Breast epithelium (tissue), 3 donors: ENCODE results near the gene ARSJ.

Source experiments
- POLR2A ChIP-seq: fragments of 450-650 bp; IDR thresholded peaks from one replicate; pipeline ENCODE4 v1.6.1; 2016; ENCODE audit warnings: antibody characterized with exemption, mild to moderate bottlenecking, moderate library complexity
- TF ChIP-seq, protein P1 (sequence below), 3 donors: fragments of 450-650 bp; IDR thresholded peaks; one replicate each; pipeline ENCODE4 v1.5.1; 2016 to 2017; ENCODE audit warnings: antibody characterized with exemption in 3 of 3, mild to moderate bottlenecking in 3 of 3, moderate library complexity in 3 of 3

DNA sequence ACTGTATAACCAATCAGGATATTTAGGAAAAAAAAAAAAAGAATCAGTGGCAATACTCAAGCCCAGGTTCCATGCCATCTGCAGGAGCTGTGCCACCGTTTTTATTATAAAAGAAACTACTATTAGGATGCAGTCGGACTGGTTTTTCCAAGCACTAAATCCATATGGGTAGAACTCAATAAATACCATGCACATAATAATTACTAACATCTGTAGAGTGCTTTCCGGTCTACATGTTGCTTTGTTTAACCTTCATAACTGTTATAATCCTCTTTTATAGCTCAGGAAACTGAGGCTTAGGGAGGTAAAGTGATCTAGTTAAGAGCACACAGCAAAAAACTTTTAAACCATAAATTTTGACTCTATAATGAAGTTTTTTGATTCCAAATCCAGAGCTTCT, 24.0 kb downstream of the ARSJ start:
- TF ChIP-seq POLR2A = no peak
- TF ChIP-seq, protein P1, sequence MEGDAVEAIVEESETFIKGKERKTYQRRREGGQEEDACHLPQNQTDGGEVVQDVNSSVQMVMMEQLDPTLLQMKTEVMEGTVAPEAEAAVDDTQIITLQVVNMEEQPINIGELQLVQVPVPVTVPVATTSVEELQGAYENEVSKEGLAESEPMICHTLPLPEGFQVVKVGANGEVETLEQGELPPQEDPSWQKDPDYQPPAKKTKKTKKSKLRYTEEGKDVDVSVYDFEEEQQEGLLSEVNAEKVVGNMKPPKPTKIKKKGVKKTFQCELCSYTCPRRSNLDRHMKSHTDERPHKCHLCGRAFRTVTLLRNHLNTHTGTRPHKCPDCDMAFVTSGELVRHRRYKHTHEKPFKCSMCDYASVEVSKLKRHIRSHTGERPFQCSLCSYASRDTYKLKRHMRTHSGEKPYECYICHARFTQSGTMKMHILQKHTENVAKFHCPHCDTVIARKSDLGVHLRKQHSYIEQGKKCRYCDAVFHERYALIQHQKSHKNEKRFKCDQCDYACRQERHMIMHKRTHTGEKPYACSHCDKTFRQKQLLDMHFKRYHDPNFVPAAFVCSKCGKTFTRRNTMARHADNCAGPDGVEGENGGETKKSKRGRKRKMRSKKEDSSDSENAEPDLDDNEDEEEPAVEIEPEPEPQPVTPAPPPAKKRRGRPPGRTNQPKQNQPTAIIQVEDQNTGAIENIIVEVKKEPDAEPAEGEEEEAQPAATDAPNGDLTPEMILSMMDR (IDR thresholded peaks at IDR 0.05) = no peak
